H9 (cell line): ENCODE results near the gene NEAT1. TPM values are rescaled to one million over a fixed set of nuclear protein-coding genes. Genes with fewer than 3 reads are reported as not detected.

ENCODE experiments used
- DNase-seq: peaks from one replicate; pipeline ENCODE4 v3.0.0-alpha.2; 2017
- H2AFZ ChIP-seq: one replicate; pipeline ENCODE4 v1.6.1; 2013; ENCODE audit warnings: mild to moderate bottlenecking, low read length, control low read depth, moderate library complexity
- H2AK5ac ChIP-seq: 2 replicates; pipeline ENCODE4 v1.6.1; 2013; ENCODE audit warnings: low read length, control low read depth, mixed read lengths; ENCODE audit not compliant: insufficient read length
- H2BK120ac ChIP-seq: one replicate; pipeline ENCODE4 v1.6.1; 2013; ENCODE audit warnings: low read depth, mild to moderate bottlenecking, low read length, control low read depth, inconsistent platforms; ENCODE audit not compliant: poor library complexity, severe bottlenecking
- H2BK12ac ChIP-seq: 2 replicates; pipeline ENCODE4 v1.6.1; 2013; ENCODE audit warnings: low read length, control low read depth, mixed read lengths, low read depth; ENCODE audit not compliant: insufficient read length
- H2BK15ac ChIP-seq: 2 replicates; pipeline ENCODE4 v1.6.1; 2013; ENCODE audit warnings: low read depth, low read length, control low read depth
- H2BK20ac ChIP-seq: one replicate; pipeline ENCODE4 v1.6.1; 2013; ENCODE audit warnings: low read depth, mild to moderate bottlenecking, low read length, control low read depth, inconsistent platforms; ENCODE audit not compliant: poor library complexity, severe bottlenecking
- H2BK5ac ChIP-seq: 2 replicates; pipeline ENCODE4 v1.6.1; 2013; ENCODE audit warnings: low read length, control low read depth, mixed read lengths; ENCODE audit not compliant: insufficient read length
- H3K14ac ChIP-seq: 2 replicates; pipeline ENCODE4 v1.6.1; 2013; ENCODE audit warnings: low read length, control low read depth; ENCODE audit not compliant: insufficient read depth
- H3K18ac ChIP-seq: 2 replicates; pipeline ENCODE4 v1.6.1; 2013; ENCODE audit warnings: low read depth, mild to moderate bottlenecking, mixed read lengths, low read length, control low read depth; ENCODE audit not compliant: insufficient read length
- H3K23ac ChIP-seq: 2 replicates; pipeline ENCODE4 v1.6.1; 2013; ENCODE audit warnings: low read length, control low read depth, mixed read lengths, low read depth; ENCODE audit not compliant: insufficient read length
- H3K23me2 ChIP-seq: 2 replicates; pipeline ENCODE4 v1.6.1; 2013; ENCODE audit warnings: low read depth, mild to moderate bottlenecking, mixed read lengths, low read length, control low read depth; ENCODE audit not compliant: insufficient read length, poor library complexity, severe bottlenecking
- H3K27ac ChIP-seq: 2 replicates; pipeline ENCODE4 v1.5.1; 2013; ENCODE audit warnings: low read length, control low read depth, mixed read lengths, low read depth; ENCODE audit not compliant: insufficient read length
- H3K27me3 ChIP-seq: 2 replicates; pipeline ENCODE4 v1.6.1; 2013; ENCODE audit warnings: low read length, control low read depth, inconsistent platforms; ENCODE audit not compliant: insufficient read depth
- H3K4ac ChIP-seq: 2 replicates; pipeline ENCODE4 v1.6.1; 2013; ENCODE audit warnings: low read depth, mild to moderate bottlenecking, control low read depth, inconsistent platforms, low read length, moderate library complexity
- H3K4me1 ChIP-seq: 2 replicates; pipeline ENCODE4 v1.6.1; 2013; ENCODE audit warnings: low read length, control low read depth, inconsistent platforms; ENCODE audit not compliant: insufficient read depth
- H3K4me2 ChIP-seq: 2 replicates; pipeline ENCODE4 v1.6.1; 2013; ENCODE audit warnings: low read length, control low read depth, mixed read lengths; ENCODE audit not compliant: insufficient read length, insufficient read depth
- H3K56ac ChIP-seq: 2 replicates; pipeline ENCODE4 v1.6.1; 2013; ENCODE audit warnings: low read depth, mild to moderate bottlenecking, mixed read lengths, low read length, control low read depth; ENCODE audit not compliant: insufficient read length
- H3K79me1 ChIP-seq: 2 replicates; pipeline ENCODE4 v1.6.1; 2013; ENCODE audit warnings: low read depth, mild to moderate bottlenecking, moderate library complexity, low read length, control low read depth, inconsistent platforms; ENCODE audit not compliant: insufficient read depth, poor library complexity, severe bottlenecking
- H3K79me2 ChIP-seq: 2 replicates; pipeline ENCODE4 v1.6.1; 2013; ENCODE audit warnings: low read length, control low read depth, inconsistent platforms; ENCODE audit not compliant: insufficient read depth
- H3K9ac ChIP-seq: 2 replicates; pipeline ENCODE4 v1.6.1; 2013; ENCODE audit warnings: low read length, control low read depth, mixed read lengths; ENCODE audit not compliant: insufficient read length; ENCODE audit errors: extremely low read depth
- H3K9me3 ChIP-seq: one replicate; pipeline ENCODE4 v1.6.1; 2013; ENCODE audit warnings: low read depth, low read length, inconsistent platforms; ENCODE audit not compliant: control insufficient read depth
- H3T11ph ChIP-seq: one replicate; pipeline ENCODE4 v1.6.1; 2013; ENCODE audit warnings: mild to moderate bottlenecking, low read length, control low read depth, inconsistent platforms
- H4K20me1 ChIP-seq: one replicate; pipeline ENCODE4 v1.6.1; 2013; ENCODE audit not compliant: control insufficient read depth, insufficient read length, insufficient read depth
- H4K5ac ChIP-seq: 2 replicates; pipeline ENCODE4 v1.6.1; 2013; ENCODE audit warnings: low read depth, mild to moderate bottlenecking, mixed read lengths, low read length, control low read depth; ENCODE audit not compliant: insufficient read length
- H4K8ac ChIP-seq: replicated peaks from 2 replicates; pipeline ENCODE4 v1.6.1; 2013; ENCODE audit warnings: low read length, control low read depth, mixed read lengths, low read depth; ENCODE audit not compliant: insufficient read length
- H4K91ac ChIP-seq: 2 replicates; pipeline ENCODE4 v1.6.1; 2013; ENCODE audit warnings: low read depth, mild to moderate bottlenecking, moderate library complexity, mixed read lengths, low read length, control low read depth; ENCODE audit not compliant: insufficient read length
- H3K27ac Mint-ChIP-seq, 3 experiments: 2 replicates in 2 of 3; 3 replicates in 1 of 3; pipeline ENCODE4 v1.8.0; 2020 to 2021; ENCODE audit warnings: mixed read lengths in 3 of 3, mild to moderate bottlenecking in 1 of 3, moderate library complexity in 1 of 3
- H3K27me3 Mint-ChIP-seq: 2 replicates; pipeline ENCODE4 v1.8.0; 2021; ENCODE audit warnings: low read depth, mild to moderate bottlenecking, moderate library complexity, mixed read lengths
- H3K36me3 Mint-ChIP-seq, 3 experiments: 2 replicates in 2 of 3; 3 replicates in 1 of 3; pipeline ENCODE4 v1.8.0; 2020 to 2021; ENCODE audit warnings: low read depth in 3 of 3, mixed read lengths in 3 of 3; ENCODE audit not compliant: insufficient read depth in 1 of 3
- H3K4me1 Mint-ChIP-seq, 2 experiments: 2 replicates each; pipeline ENCODE4 v1.8.0; 2020; ENCODE audit warnings: mixed read lengths in 2 of 2
- H3K4me3 Mint-ChIP-seq, 2 experiments: 2 replicates in 1 of 2; 3 replicates in 1 of 2; pipeline ENCODE4 v1.8.0; 2020 to 2021; ENCODE audit warnings: mild to moderate bottlenecking in 2 of 2, mixed read lengths in 2 of 2, moderate library complexity in 1 of 2
- H3K9me3 Mint-ChIP-seq, 2 experiments: 2 replicates in 1 of 2; 3 replicates in 1 of 2; pipeline ENCODE4 v1.8.0; 2020; ENCODE audit warnings: mild to moderate bottlenecking in 2 of 2, mixed read lengths in 2 of 2, moderate library complexity in 1 of 2
- WGBS: extraction: QIAGEN DNeasy Blood & Tissue Kit; methylation state at CpG from one replicate; pipeline ENCODE4 v1.1.7; 2013; ENCODE audit warnings: missing lambda C conversion rate, low lambda C conversion rate, mixed read lengths; ENCODE audit not compliant: insufficient read length; ENCODE audit errors: extremely low coverage; 5-methylcytosine and 5-hydroxymethylcytosine counted together
- total RNA-seq: library from RNA; stranded (reverse); gene quantifications from 2 replicates; pipeline ENCODE4 v1.2.1, GENCODE V29; 2021
- TF ChIP-seq, protein P1 (sequence below): fragments of 200-600 bp; sonication (generic); conservative IDR thresholded peaks from 3 replicates; pipeline ENCODE4 v1.8.0; 2021; ENCODE audit warnings: antibody characterized with exemption, mild to moderate bottlenecking

The NEAT1 gene
- total RNA-seq, 1 experiment from 2014 or later, result 12.7 TPM

DNA sequence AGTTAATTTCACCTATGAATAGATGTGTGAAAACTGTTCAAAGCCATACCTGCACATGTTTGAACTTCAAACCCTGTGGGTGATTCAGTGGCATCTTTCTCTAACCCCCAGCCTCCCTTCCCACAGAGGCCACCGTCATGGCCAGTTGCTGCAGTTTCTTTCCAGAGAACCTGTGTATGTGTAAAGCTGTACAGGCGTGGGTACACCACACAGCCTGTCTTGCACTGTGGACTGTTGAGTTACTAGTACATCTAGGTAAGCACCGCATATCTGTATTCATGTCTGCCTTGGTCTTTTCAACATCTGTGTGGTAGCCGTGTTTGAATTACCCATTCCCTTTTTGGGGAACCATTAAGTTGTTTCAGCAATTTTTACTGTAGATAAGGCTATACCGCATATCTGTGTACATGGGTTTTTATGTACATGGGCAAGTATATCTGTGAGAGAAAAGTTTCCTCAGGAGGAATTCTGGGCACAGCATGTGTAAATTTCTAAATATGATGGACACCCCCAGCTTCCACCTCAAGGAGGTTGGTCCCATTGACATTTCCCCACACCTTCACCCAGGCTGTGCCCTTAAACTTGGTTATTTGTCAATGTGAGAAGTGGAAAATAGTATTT is 13.9 kb downstream of the NEAT1 start:
- Histone ChIP-seq H3K4ac (no peak overlapping the region), H4K8ac (no peak overlapping the region), H2BK20ac (no peak overlapping the region), H3K18ac (no peak overlapping the region), H3K56ac (no peak overlapping the region), H3K23ac (no peak overlapping the region), H2AFZ (no peak overlapping the region), H2BK12ac (no peak overlapping the region), H3K4me1 (no peaks in the 10 kb centered on the region), H3K9ac (no peak overlapping the region), H3K23me2 (no peaks in the 10 kb centered on the region), H4K91ac (no peak overlapping the region), H3K27me3 (no peaks in the 10 kb centered on the region), H4K20me1 (no peaks in the 10 kb centered on the region), H3K9me3 (no peaks in the 10 kb centered on the region), H3K14ac (no peak overlapping the region), H2BK15ac (no peak overlapping the region), H2BK5ac (no peak overlapping the region), H2BK120ac (no peak overlapping the region), H3K4me2 (no peak overlapping the region), H4K5ac (no peak overlapping the region), H3T11ph (no peak overlapping the region), H3K79me2 (no peaks in the 10 kb centered on the region), H3K79me1 (no peaks in the 10 kb centered on the region), H3K27ac (no peak overlapping the region), H2AK5ac (no peak overlapping the region)
- H3K9me3 Mint-ChIP-seq, result no peaks in the 10 kb centered on the region
- peaks cover 0 to 4% of the 10 kb centered on the region in 2 experiments; a peak in 1 of 4 replicates for H3K4me1 Mint-ChIP-seq
- no peaks in the 10 kb centered on the region for H3K36me3 Mint-ChIP-seq
- TF ChIP-seq, protein P1, sequence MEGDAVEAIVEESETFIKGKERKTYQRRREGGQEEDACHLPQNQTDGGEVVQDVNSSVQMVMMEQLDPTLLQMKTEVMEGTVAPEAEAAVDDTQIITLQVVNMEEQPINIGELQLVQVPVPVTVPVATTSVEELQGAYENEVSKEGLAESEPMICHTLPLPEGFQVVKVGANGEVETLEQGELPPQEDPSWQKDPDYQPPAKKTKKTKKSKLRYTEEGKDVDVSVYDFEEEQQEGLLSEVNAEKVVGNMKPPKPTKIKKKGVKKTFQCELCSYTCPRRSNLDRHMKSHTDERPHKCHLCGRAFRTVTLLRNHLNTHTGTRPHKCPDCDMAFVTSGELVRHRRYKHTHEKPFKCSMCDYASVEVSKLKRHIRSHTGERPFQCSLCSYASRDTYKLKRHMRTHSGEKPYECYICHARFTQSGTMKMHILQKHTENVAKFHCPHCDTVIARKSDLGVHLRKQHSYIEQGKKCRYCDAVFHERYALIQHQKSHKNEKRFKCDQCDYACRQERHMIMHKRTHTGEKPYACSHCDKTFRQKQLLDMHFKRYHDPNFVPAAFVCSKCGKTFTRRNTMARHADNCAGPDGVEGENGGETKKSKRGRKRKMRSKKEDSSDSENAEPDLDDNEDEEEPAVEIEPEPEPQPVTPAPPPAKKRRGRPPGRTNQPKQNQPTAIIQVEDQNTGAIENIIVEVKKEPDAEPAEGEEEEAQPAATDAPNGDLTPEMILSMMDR, result no peak
- no CpG with 5 or more reads among the region's 5 CpGs for WGBS
- peaks cover 3% of the 10 kb centered on the region; the same call in 1 of the 2 replicates for H3K27me3 Mint-ChIP-seq
- no peak for DNase-seq
- no peak overlapping the region for H3K27ac Mint-ChIP-seq
- H3K4me3 Mint-ChIP-seq, result no peak overlapping the region
